CD4-positive, alpha-beta T cell treated with Interleukin-21 for 1 hour (primary cell): ENCODE results near the gene ACACA.
A peak's percentile ranks its signal among the peaks of the same experiment; 100 is the strongest.

ENCODE experiments used
- DNase-seq: peaks from one replicate; pipeline ENCODE4 v3.0.0-alpha.2; 2020

Gene ACACA

GRCh38 chr17:37286430-37286829 lies 120.2 kb downstream of the ACACA start:
- no peak for DNase-seq

DNA sequence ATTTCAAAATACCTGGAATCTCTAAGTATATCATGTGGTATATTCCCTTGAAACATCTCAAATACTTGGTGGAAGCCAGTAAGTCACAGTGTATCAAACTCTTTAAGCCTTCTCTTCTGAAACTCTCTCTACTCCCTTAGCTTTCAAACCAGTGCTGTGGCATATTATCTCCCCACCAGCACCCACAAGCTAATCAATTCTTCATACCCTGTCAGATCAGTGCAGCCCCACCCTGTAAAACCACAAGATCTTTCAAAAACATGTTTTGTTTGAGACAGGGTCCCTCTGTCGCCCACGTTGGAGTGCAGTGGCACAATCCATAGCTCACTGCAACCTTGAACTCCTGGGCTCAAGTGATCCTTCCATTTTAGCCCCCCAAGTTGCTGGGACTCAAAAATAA lies 122.4 kb downstream of the ACACA start:
- DNase-seq = no peak

GRCh38 chr17:37283414-37283961 lies 123.1 kb downstream of the ACACA start:
- DNase-seq = no peak

GRCh38 chr17:37280841-37281240 lies 125.8 kb downstream of the ACACA start:
- DNase-seq = no peak

GRCh38 chr17:37278247-37278894 lies 128.3 kb downstream of the ACACA start:
- no peak for DNase-seq

DNA sequence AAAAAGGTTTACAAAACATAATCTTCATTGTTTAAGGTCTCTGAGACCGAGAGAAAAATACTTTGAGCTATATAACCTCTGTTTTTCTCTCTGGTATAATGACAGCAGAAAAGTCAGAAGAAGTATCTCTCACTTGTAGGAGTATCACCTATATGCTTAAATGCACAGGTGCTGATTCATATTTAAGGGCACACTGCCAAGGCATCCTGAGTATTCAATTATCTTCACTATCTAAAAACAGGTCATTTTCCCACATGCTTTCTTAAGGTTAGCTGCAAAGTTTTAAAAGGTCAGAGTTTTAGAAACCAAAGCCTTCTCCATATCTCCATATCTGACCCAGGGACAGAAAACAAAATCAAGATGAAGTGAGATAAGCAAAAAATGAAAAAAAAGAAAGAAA lies 130.2 kb downstream of the ACACA start:
- DNase-seq = no peak

DNA sequence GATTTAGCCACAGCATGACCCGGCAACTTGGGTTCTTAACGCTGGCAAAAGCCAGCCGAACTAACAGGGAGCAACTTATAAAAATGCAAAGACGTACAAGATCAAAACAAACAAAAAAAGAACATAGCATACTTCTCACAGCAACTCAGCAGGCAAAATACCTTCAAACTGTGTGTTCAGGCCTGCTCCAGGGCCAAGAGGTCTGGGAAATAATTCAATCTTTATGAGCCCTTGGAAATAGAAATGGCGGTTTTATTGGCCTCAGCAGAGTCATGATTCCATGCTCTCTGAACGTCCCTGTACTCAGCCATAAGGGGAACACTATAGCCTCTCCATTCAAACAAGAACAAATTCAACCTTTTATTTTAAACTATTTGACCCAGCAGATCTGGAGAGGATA lies 132.2 kb downstream of the ACACA start:
- no peak for DNase-seq

DNA sequence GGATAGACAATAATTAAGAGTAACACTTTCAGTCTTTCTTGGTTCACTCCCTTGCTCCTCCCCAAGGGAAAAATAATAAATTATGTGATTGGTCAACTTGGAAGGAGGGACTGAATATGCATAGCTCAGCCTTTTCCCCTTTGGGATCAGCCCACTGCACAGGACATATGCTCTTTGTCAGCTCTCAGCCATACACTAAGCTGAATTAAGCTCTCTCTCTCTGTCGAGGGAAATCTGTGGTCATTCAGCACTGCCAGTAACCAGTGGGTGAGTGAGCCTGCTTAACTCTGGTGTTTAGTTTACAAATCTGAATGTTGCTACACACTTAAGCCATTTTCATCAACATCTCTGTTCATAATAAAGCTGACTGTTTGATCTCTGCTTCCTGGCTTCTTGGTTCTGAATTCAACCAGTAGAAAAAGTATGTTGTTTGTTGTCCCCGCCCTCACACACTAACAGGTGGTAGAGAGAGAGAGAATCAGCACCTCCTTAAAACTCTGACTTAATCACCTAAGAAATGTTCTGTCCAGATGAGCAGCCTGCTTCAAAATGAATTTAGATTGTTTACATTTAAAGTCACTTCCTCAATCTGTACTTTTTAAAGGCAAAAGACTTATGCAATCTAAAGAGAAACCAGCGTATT lies 133.1 kb downstream of the ACACA start:
- DNase-seq = no peak

- DNase-seq = no peak
Measured at GRCh38 chr17:37265446-37266173, 141.0 kb downstream of the ACACA start.

DNA sequence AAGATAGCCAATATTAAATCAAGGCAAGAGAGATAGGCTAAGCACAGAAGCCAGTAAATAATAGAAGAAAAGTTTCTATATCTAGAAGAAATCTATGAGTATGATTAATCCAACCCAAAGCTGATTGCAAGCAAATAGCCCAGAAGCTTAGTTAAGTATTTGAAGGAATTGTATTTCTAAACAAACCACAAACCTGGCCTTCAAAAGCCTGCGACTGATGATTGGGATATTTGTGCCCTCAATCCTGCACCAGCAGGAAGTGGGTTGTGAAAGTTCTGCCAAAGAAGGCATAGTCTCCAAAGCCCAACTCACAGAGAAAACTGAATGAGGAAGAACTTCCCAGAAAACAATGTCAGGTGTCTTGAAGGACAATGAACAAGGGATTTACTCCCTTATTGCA lies 145.3 kb downstream of the ACACA start:
- DNase-seq = no peak

GRCh38 chr17:37259030-37259735 lies 147.5 kb downstream of the ACACA start:
- no peak for DNase-seq

DNA sequence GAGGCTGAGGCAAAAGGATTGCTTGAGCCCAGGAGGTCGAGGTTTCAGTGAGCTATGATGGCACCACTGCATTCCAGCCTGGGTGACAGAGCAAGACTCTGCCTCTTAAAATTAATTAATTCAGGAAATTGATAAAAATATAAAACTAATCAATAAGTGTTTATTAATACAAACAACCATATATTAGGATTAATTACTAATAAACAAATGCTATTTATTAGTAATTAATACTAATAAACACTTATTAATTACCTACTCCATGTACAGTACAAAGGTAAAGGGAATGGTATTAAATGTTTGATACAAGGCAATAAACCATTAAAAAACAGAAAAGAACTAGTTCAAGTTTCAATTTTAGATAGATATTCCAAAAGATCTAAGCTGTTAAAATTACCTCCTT lies 150.0 kb downstream of the ACACA start:
- no peak for DNase-seq

DNA sequence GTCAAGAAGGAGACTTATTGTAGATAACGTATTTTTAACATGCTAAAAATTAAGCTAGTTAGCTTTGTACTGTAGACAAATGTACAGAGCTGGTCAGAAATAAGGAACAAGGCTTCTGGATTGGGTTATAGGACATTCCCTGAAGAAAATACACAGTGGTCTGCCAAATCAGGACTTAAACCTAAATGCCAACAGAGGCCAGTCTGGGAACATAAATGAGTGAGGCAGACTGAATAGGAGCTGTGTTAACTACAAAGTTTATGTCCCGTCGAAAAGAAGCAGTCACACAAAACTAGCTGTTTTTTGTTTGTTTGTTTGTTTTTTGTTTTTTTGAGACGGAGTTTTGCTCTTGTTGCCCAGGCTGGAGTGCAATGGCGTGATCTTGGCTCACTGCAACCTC lies 151.2 kb downstream of the ACACA start:
- DNase-seq = no peak

DNA sequence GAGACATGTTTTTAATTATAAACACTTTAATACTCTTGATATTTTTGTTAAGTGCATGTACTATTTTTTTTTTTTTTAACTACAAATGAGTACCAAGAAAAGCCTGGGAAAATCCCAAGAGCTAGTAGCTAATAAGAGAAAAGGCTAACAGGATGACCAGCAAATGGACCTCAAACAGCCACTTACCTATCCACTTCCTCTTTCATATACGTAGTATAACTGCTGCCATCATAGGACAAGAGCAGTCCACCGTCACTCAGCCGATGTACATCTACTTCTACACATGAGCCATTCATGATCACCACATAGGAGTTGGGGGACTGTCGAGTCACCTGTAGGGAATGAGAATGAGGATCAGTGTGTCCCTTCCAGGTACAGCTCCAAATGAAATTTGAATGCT lies 158.8 kb downstream of the ACACA start:
- DNase-seq = no peak

DNA sequence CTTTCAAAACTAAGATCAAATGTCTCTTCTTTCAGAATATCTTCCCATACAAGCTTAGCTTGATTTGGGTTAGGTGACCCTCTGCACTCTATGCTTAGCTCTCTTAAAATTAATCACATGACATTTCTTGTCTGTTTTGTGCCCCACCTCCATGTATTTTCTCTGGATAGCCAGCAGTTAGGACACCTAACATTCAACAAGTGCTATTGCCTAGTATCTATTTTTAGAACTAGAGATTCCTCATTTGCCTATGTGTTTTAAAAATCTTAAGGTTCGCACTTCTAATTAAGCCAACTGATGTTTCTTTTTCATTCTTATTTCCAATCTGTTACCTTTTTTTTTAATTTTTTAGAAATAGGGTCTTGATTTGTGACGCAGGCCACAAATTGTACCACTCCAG lies 160.6 kb downstream of the ACACA start:
- no peak for DNase-seq

DNA sequence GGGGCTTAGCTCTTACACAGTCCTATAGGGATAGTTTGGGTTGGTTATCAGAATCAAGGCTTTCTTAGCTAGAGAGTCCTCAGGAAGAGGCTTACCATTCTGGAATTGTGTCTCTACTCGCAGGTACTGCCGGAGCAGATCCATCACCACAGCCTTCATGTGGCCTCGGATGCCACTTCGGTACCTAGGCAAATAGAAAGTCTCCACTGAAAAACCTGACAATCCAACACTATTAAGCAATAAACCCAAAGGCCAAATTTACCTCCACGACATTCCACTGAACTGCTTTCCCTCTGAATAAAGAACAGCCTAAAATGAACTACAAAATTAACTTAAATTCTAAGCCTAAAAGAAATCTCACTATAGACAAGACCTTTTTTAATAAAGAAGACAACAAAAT lies 166.3 kb downstream of the ACACA start:
- DNase-seq = no peak

GRCh38 chr17:37239690-37240334 lies 166.8 kb downstream of the ACACA start:
- DNase-seq = peak; percentile 25

DNA sequence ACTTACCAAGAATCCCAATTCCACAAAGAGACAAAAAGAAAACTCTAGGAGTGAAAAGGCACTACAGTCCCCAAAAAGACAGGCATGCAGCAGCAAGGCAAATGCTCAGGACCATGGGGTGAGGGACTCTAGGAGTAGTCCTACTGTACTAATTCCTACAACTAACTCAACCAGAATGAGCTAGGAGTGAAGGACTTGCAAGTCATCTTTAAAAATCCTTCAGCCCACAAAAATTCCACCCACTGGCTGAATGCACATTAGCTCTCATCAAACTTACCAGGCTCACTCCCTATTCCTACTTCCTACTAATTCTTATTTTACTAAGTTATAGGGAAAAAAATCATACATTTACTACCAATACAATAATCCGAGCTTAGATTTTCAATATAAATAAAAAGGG lies 172.5 kb downstream of the ACACA start:
- DNase-seq = no peak

DNA sequence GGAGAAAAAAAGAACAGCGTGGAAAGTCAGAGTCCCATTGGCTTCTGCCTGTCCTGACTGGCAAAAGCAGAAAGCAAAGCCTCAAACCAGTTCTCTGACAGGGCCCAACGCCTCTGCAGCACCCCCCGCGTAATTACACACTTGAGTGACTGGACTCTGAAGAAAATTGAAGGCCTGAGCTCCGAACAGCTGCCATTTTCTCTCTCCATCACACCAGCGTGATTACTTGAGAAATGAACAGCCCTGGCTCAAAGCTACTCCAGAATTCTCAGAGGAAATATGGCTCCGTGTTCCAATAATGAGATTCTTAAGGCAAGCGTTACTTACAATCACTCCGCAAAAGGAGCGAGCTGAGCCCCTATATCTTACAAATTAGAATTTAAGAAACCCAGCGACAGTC lies 173.6 kb downstream of the ACACA start:
- DNase-seq = no peak

- no peak for DNase-seq
Measured at GRCh38 chr17:37231887-37232286, 174.7 kb downstream of the ACACA start.

GRCh38 chr17:37230633-37231032 lies 176.0 kb downstream of the ACACA start:
- DNase-seq = no peak

DNA sequence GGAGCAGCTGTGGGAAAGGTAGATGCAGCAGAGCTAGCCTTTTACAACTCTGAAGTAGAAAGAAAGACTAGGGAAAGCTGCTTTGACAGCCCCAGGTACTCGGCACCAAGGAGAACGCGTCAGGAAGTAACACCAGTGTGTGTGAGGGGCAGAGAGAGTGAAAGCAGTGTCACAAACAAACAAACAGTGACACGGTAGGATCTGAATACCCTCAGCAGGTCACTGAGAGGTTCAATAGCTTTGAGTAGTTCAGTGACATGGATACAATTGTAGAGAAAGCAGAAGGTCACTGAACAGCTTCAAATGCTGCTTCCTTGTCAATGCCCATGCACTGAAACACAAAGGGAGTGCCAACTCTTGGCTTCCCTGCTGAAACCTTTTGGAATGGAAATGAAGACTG lies 181.2 kb downstream of the ACACA start:
- no peak for DNase-seq

GRCh38 chr17:37221865-37222264 lies 184.8 kb downstream of the ACACA start:
- no peak for DNase-seq
